HepG2 (cell line): ENCODE data around the gene TCN2. TPM values are rescaled to one million over a fixed set of nuclear protein-coding genes. Genes with fewer than 3 reads are reported as not detected.

Experiments used
- ATF2 ChIP-seq: sonication (generic); formaldehyde crosslinking; IDR thresholded peaks from 2 replicates; pipeline ENCODE4 v1.4.0; 2020; ENCODE audit warnings: missing genetic modification reagents
- ATF7 ChIP-seq, 2 experiments: fragments of 450-650 bp in 1 of 2; sonication (generic) in 1 of 2; formaldehyde crosslinking in 1 of 2; IDR thresholded peaks; 2 replicates each; pipeline versions ENCODE4 v1.4.0 to v1.6.1; 2016 to 2020; ENCODE audit warnings: antibody characterized with exemption in 1 of 2, mild to moderate bottlenecking in 1 of 2, missing genetic modification reagents in 1 of 2
- FOXO1 ChIP-seq: sonication (generic); formaldehyde crosslinking; IDR thresholded peaks from 2 replicates; pipeline ENCODE4 v1.4.0; 2020; ENCODE audit warnings: missing genetic modification reagents
- GABPA ChIP-seq, 2 experiments: IDR thresholded peaks; 2 replicates each; pipeline ENCODE4 v1.6.1; 2011 to 2016; ENCODE audit warnings: low read depth in 2 of 2, low read length in 1 of 2, missing biosample characterization in 1 of 2, missing genetic modification characterization in 1 of 2
- MEIS2 ChIP-seq: sonication (generic); formaldehyde crosslinking; IDR thresholded peaks from 2 replicates; pipeline ENCODE4 v1.9.0; 2021; ENCODE audit warnings: mild to moderate bottlenecking, missing genetic modification reagents
- NFIB ChIP-seq: sonication (generic); formaldehyde crosslinking; IDR thresholded peaks from 2 replicates; pipeline ENCODE4 v1.9.0; 2021; ENCODE audit warnings: missing genetic modification reagents, mild to moderate bottlenecking, borderline replicate concordance
- PAX8 ChIP-seq: sonication (generic); formaldehyde crosslinking; IDR thresholded peaks from 2 replicates; pipeline ENCODE4 v1.8.0; 2022; ENCODE audit warnings: mild to moderate bottlenecking, missing genetic modification reagents, borderline replicate concordance
- PHF8 ChIP-seq: sonication (generic); formaldehyde crosslinking; IDR thresholded peaks from 2 replicates; pipeline ENCODE4 v1.5.0; 2020; ENCODE audit warnings: missing genetic modification reagents
- POGZ ChIP-seq: sonication (generic); formaldehyde crosslinking; IDR thresholded peaks from 2 replicates; pipeline ENCODE4 v1.4.0; 2020; ENCODE audit warnings: mild to moderate bottlenecking, missing genetic modification reagents
- RBM22 ChIP-seq: fragments of 200-400 bp; formaldehyde crosslinking; optimal IDR thresholded peaks from 2 replicates; pipeline ENCODE3; 2017; ENCODE audit warnings: mild to moderate bottlenecking, low read length, moderate library complexity
- RXRA ChIP-seq: sonication (generic); formaldehyde crosslinking; IDR thresholded peaks from 2 replicates; pipeline ENCODE4 v1.5.1; 2020; ENCODE audit warnings: missing genetic modification reagents
- SIX1 ChIP-seq: sonication (generic); formaldehyde crosslinking; IDR thresholded peaks from 2 replicates; pipeline ENCODE4 v1.4.0; 2020; ENCODE audit warnings: missing genetic modification reagents, borderline replicate concordance
- SMARCE1 ChIP-seq: fragments of 450-650 bp; IDR thresholded peaks from 2 replicates; pipeline ENCODE4 v1.6.1; 2017; ENCODE audit warnings: borderline replicate concordance
- SOX5 ChIP-seq: IDR thresholded peaks from 2 replicates; pipeline ENCODE4 v1.6.1; 2016; ENCODE audit warnings: borderline replicate concordance
- SP4 ChIP-seq: sonication (generic); formaldehyde crosslinking; IDR thresholded peaks from 2 replicates; pipeline ENCODE4 v1.8.1; 2023; ENCODE audit warnings: mild to moderate bottlenecking, missing genetic modification reagents
- SP5 ChIP-seq: IDR thresholded peaks from 2 replicates; pipeline ENCODE4 v1.6.1; 2016; ENCODE audit warnings: low read depth, borderline replicate concordance
- STAT5B ChIP-seq: sonication (generic); formaldehyde crosslinking; IDR thresholded peaks from 2 replicates; pipeline ENCODE4 v1.4.0; 2020; ENCODE audit warnings: missing genetic modification reagents
- TEAD3 ChIP-seq: optimal IDR thresholded peaks from 2 replicates; pipeline ENCODE3; 2016; ENCODE audit warnings: borderline replicate concordance
- THRA ChIP-seq: sonication (generic); formaldehyde crosslinking; IDR thresholded peaks from 2 replicates; pipeline ENCODE4 v1.4.0; 2020; ENCODE audit warnings: missing genetic modification reagents, borderline replicate concordance
- ZNF160 ChIP-seq: sonication (generic); formaldehyde crosslinking; IDR thresholded peaks from 2 replicates; pipeline ENCODE4 v1.8.0; 2022; ENCODE audit warnings: mild to moderate bottlenecking, inconsistent platforms, missing genetic modification reagents
- ZNF253 ChIP-seq: sonication (generic); formaldehyde crosslinking; IDR thresholded peaks from 2 replicates; pipeline ENCODE4 v1.8.0; 2022; ENCODE audit warnings: mild to moderate bottlenecking, missing genetic modification reagents, borderline replicate concordance
- ZNF281 ChIP-seq: sonication (generic); formaldehyde crosslinking; IDR thresholded peaks from 2 replicates; pipeline ENCODE4 v1.4.0; 2020; ENCODE audit warnings: missing genetic modification reagents, borderline replicate concordance
- ZNF292 ChIP-seq: sonication (generic); formaldehyde crosslinking; IDR thresholded peaks from 2 replicates; pipeline ENCODE4 v1.8.1; 2022; ENCODE audit warnings: mild to moderate bottlenecking, low read depth, missing genetic modification reagents, borderline replicate concordance
- ZNF615 ChIP-seq: sonication (generic); formaldehyde crosslinking; IDR thresholded peaks from 2 replicates; pipeline ENCODE4 v1.5.0; 2020; ENCODE audit warnings: mild to moderate bottlenecking, missing genetic modification reagents, borderline replicate concordance
- ZNF839 ChIP-seq: sonication (generic); formaldehyde crosslinking; IDR thresholded peaks from 2 replicates; pipeline ENCODE4 v1.4.0; 2020; ENCODE audit warnings: missing genetic modification reagents, mild to moderate bottlenecking, borderline replicate concordance
- polyA plus RNA-seq, 8 experiments: library from polyadenylated mRNA; depleted of rRNA in 3 of 8; stranded (reverse) in 7 of 8; unstranded in 1 of 8; fragments of >200 nt; fragmentation: Illumina TruSeq in 4 of 8; extraction: Trizol in 4 of 8; gene quantifications; 2 replicates each; pipeline versions ENCODE4 v1.2.1 to v1.2.3, GENCODE V29; 2011 to 2016; ENCODE audit warnings: low read depth in 4 of 8, missing spikeins in 1 of 8, mixed read lengths in 1 of 8; ENCODE audit not compliant: insufficient read depth in 1 of 8
- total RNA-seq, 5 experiments: library from RNA; depleted of rRNA; stranded (reverse); fragments of >200 nt; fragmentation: Illumina TruSeq; extraction: Trizol; gene quantifications; 2 replicates each; pipeline ENCODE4 v1.2.3, GENCODE V29; 2016; ENCODE audit warnings: low read depth in 1 of 5

The TCN2 gene
- total and polyA plus RNA-seq, 2 of the 13 experiments (the other 11 are each of a cell fraction or from before 2014, with no cell fraction given) = 0.29 to 0.31 TPM

GRCh38 chr22:30606455-30607299 lies at the start of gene TCN2 (continued):
- TF ChIP-seq ZNF281 (CRISPR knock-in tag) = peak; percentile 39; the same call in 1 of the 2 replicates
- no peak for TF ChIP-seq RBM22
- peak; percentile 24; the same call in 1 of the 2 replicates for TF ChIP-seq PHF8 (CRISPR knock-in tag)
- TF ChIP-seq GABPA (IDR thresholded peaks at IDR 0.05; ENCODE audit: low read depth, low read length) = no peak
- no peak for TF ChIP-seq GABPA (CRISPR knock-in tag; IDR thresholded peaks at IDR 0.05; ENCODE audit: low read depth)
- TF ChIP-seq PAX8 = no peak
- 0 out of 2 replicates have a peak, but pooled peaks have one; percentile 31 for TF ChIP-seq SP5 (CRISPR knock-in tag)
- TF ChIP-seq FOXO1 (CRISPR knock-in tag) = no peak
- no peak for TF ChIP-seq RXRA (CRISPR knock-in tag)
- TF ChIP-seq ZNF160 = no peak
- TF ChIP-seq ATF2 (CRISPR knock-in tag) = no peak
- TF ChIP-seq POGZ (CRISPR knock-in tag) = no peak
- no peak for TF ChIP-seq STAT5B (CRISPR knock-in tag)
- no peak for TF ChIP-seq SIX1
- TF ChIP-seq SP4 (CRISPR knock-in tag) = no peak
- TF ChIP-seq THRA (CRISPR knock-in tag) = no peak
- no peak for TF ChIP-seq NFIB (CRISPR knock-in tag)
- TF ChIP-seq ZNF292 (CRISPR knock-in tag) = peak; percentile 83; the same call in 1 of the 2 replicates
- no peak for TF ChIP-seq ATF7 (IDR thresholded peaks at IDR 0.05)
- no peak for TF ChIP-seq ATF7 (CRISPR knock-in tag; IDR thresholded peaks at IDR 0.05)
- no peak for TF ChIP-seq ZNF253 (CRISPR knock-in tag)
- no peak for TF ChIP-seq ZNF839 (CRISPR knock-in tag)
- TF ChIP-seq SMARCE1 = no peak
- TF ChIP-seq SOX5 (CRISPR knock-in tag) = no peak
- TF ChIP-seq ZNF615 (CRISPR knock-in tag) = no peak
- no peak for TF ChIP-seq TEAD3 (CRISPR knock-in tag)
- 0 out of 2 replicates have a peak, but pooled peaks have one; percentile 24 for TF ChIP-seq MEIS2 (CRISPR knock-in tag)
